PC-3 (cell line): Measurements from ENCODE around the gene LRRFIP1. TPM values are rescaled to one million over a fixed set of nuclear protein-coding genes. Genes with fewer than 3 reads are reported as not detected.

ENCODE experiments used
- ATAC-seq: fragments of 200-7000 bp; cut with Tn5 transposase; 2 replicates; pipeline ENCODE4 v1.9.1; 2020; ENCODE audit warnings: mild to moderate bottlenecking, moderate library complexity
- BruUV-seq: library from RNA; stranded (reverse); fragments of 400-500 nt; replicated peaks from 2 replicates; lab custom pipeline; 2021; lab: Mats Ljungman, UMichigan
- CTCF ChIA-PET: fragments of 300-600 bp; sonication (Branson Sonifier 250); formaldehyde crosslinking; loops from one replicate; lab custom pipeline; 2022; ENCODE audit warnings: antibody characterized with exemption; lab: Charles Lee
- POLR2A ChIA-PET: fragments of 300-600 bp; sonication (Branson Sonifier 250); formaldehyde crosslinking; loops from one replicate; lab custom pipeline; 2022; ENCODE audit warnings: antibody characterized with exemption; ENCODE audit not compliant: unreplicated experiment; lab: Charles Lee
- DNase-seq: peaks from one replicate; pipeline ENCODE4 v3.0.0-alpha.2; 2015
- H2AFZ ChIP-seq: fragments of 300-600 bp; sonication (generic); 2 replicates; pipeline ENCODE4 v1.6.0; 2016; ENCODE audit warnings: antibody characterized with exemption, low read length
- H3F3A ChIP-seq: fragments of 300-600 bp; sonication (generic); one replicate; pipeline ENCODE4 v1.6.0; 2017; ENCODE audit warnings: antibody characterized with exemption, low read length, control low read depth, mild to moderate bottlenecking; ENCODE audit not compliant: unreplicated experiment
- H3K27ac ChIP-seq: fragments of 300-600 bp; sonication (generic); 2 replicates; pipeline ENCODE4 v1.5.1; 2016; ENCODE audit warnings: mild to moderate bottlenecking, low read length
- H3K27me3 ChIP-seq: fragments of 300-600 bp; sonication (generic); 2 replicates; pipeline ENCODE4 v1.6.1; 2016; ENCODE audit warnings: low read length, mixed read lengths
- H3K36me3 ChIP-seq: fragments of 300-600 bp; sonication (generic); 2 replicates; pipeline ENCODE4 v1.6.1; 2016; ENCODE audit warnings: low read depth, mixed run types, low read length, mixed read lengths
- H3K4me1 ChIP-seq: fragments of 300-600 bp; sonication (generic); 2 replicates; pipeline ENCODE4 v1.5.1; 2016; ENCODE audit warnings: low read length; ENCODE audit not compliant: insufficient read depth
- H3K4me2 ChIP-seq: fragments of 300-600 bp; sonication (generic); 2 replicates; pipeline ENCODE4 v1.6.0; 2016; ENCODE audit warnings: low read length
- H3K4me3 ChIP-seq: fragments of 300-600 bp; sonication (generic); 2 replicates; pipeline ENCODE4 v1.5.1; 2016; ENCODE audit warnings: mild to moderate bottlenecking, low read length, mixed read lengths
- H3K79me2 ChIP-seq: fragments of 300-600 bp; sonication (generic); 2 replicates; pipeline ENCODE4 v1.6.1; 2017; ENCODE audit warnings: low read length, mixed read lengths
- H3K9ac ChIP-seq: fragments of 300-600 bp; sonication (generic); 2 replicates; pipeline ENCODE4 v1.6.0; 2016; ENCODE audit warnings: mild to moderate bottlenecking, low read length
- H3K9me2 ChIP-seq: fragments of 300-600 bp; sonication (generic); replicated peaks from 2 replicates; pipeline ENCODE4 v1.6.1; 2016; ENCODE audit warnings: mixed run types, low read length, mixed read lengths
- H3K9me3 ChIP-seq: fragments of 300-600 bp; sonication (generic); 2 replicates; pipeline ENCODE4 v1.6.1; 2016; ENCODE audit warnings: low read length, mixed read lengths
- H4K20me1 ChIP-seq: fragments of 300-600 bp; sonication (generic); 2 replicates; pipeline ENCODE4 v1.6.1; 2016; ENCODE audit warnings: low read length, mixed read lengths
- CTCF ChIP-seq: fragments of 300-600 bp; sonication (generic); conservative IDR thresholded peaks from 2 replicates; pipeline ENCODE4 v1.5.1; 2017; ENCODE audit warnings: antibody characterized with exemption, low read depth, mild to moderate bottlenecking, low read length
- EZH2 ChIP-seq: fragments of 300-600 bp; sonication (generic); IDR thresholded peaks from one replicate; pipeline ENCODE4 v1.6.1; 2017; ENCODE audit warnings: antibody characterized with exemption, mild to moderate bottlenecking, low read length; ENCODE audit not compliant: unreplicated experiment
- EZH2phosphoT487 ChIP-seq: fragments of 300-600 bp; sonication (generic); IDR thresholded peaks from 2 replicates; pipeline ENCODE4 v1.6.1; 2018; ENCODE audit warnings: mild to moderate bottlenecking, antibody characterized with exemption, low read length, borderline replicate concordance
- intact Hi-C: fragments of 100-400 bp; cut with micrococcal nuclease; formaldehyde crosslinking; loops from 2 replicates; pipeline ENCODE4 v1.9.0; 2023
- total RNA-seq: library from RNA; depleted of rRNA; stranded (reverse); fragments of >200 nt; gene quantifications from 2 replicates; pipeline ENCODE4 v1.2.3, GENCODE V29; 2014

Gene LRRFIP1
- total RNA-seq, 1 experiment from 2014 or later: 87.8 TPM

DNA sequence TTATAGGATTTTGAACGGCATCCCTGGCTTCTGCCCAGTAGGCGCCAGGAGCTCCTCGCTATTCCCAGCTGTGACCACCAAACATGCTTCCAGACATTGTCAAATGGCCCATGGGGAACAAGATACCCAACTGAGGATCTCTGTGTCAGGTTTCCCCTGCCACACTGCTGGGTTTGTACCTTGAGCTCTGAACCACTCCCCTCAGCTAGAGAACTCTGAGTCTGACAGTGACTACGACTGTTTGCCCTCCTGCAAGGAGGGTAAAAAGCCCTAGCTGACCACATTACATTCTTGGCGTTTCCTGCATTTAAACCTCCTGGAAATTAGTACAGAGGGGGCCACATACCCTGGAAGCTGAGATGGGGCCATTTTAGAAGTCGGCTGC lies 12.4 kb downstream of the LRRFIP1 start:
- Histone ChIP-seq H3K36me3 (no peaks in the 10 kb centered on the region), H3K9me2 (no peaks in the 10 kb centered on the region), H3K4me3 (no peak overlapping the region), H3K9me3 (no peaks in the 10 kb centered on the region), H3K9ac (no peak overlapping the region), H3K4me1 (no peaks in the 10 kb centered on the region), H3K4me2 (no peak overlapping the region), H4K20me1 (no peaks in the 10 kb centered on the region), H3K79me2 (no peaks in the 10 kb centered on the region), H3K27me3 (no peaks in the 10 kb centered on the region), H3F3A (no peaks in the 10 kb centered on the region), H2AFZ (no peak overlapping the region), H3K27ac (no peak overlapping the region)
- no peak for TF ChIP-seq CTCF
- no peak for TF ChIP-seq EZH2phosphoT487
- TF ChIP-seq EZH2: no peak
- intact Hi-C loops: no loop called here
- no TSS peak for BruUV-seq
- ATAC-seq (no peak), DNase-seq (no peak)
- POLR2A ChIA-PET: no interaction called here
- CTCF ChIA-PET: no interaction called here

DNA sequence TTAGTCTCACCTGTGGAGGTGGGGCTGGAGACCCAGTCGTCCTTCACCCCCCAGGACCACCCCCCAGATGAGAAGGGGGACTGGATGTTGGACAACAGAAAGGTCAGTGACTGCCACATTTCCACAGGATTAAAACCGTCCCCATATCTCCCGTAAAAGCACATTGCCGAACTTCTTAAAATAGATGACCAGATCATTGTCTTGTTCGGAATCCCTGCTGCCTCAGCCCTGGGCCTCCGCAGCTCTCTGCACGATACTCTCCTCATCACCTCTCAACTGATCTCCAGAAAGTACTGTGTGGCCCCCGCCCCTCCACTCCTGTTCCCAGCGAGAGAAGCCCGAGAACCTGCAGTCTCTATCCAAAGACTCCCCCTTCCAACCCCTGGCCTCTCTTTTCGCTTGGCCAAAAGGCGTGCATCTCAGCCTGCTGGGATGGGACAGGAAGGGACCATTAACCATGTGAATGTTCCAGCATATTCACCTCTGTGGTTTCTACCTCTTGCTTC lies 13.2 kb downstream of the LRRFIP1 start:
- no peak overlapping the region for H3K9ac ChIP-seq
- H3K79me2 ChIP-seq: no peaks in the 10 kb centered on the region
- H3K4me2 ChIP-seq: no peak overlapping the region
- intact Hi-C loops: no loop called here
- no peaks in the 10 kb centered on the region for H3K36me3 ChIP-seq
- DNase-seq (no peak), ATAC-seq (no peak)
- no peaks in the 10 kb centered on the region for H3F3A ChIP-seq
- no peak overlapping the region for H2AFZ ChIP-seq
- H3K9me2 ChIP-seq: no peaks in the 10 kb centered on the region
- TF ChIP-seq EZH2 (no peak), EZH2phosphoT487 (no peak), CTCF (no peak)
- H3K9me3 ChIP-seq: no peaks in the 10 kb centered on the region
- no peak overlapping the region for H3K4me3 ChIP-seq
- no peaks in the 10 kb centered on the region for H3K27me3 ChIP-seq
- no TSS peak for BruUV-seq
- no peaks in the 10 kb centered on the region for H3K4me1 ChIP-seq
- no peak overlapping the region for H3K27ac ChIP-seq
- POLR2A ChIA-PET: no interaction called here
- CTCF ChIA-PET: no interaction called here
- no peaks in the 10 kb centered on the region for H4K20me1 ChIP-seq

DNA sequence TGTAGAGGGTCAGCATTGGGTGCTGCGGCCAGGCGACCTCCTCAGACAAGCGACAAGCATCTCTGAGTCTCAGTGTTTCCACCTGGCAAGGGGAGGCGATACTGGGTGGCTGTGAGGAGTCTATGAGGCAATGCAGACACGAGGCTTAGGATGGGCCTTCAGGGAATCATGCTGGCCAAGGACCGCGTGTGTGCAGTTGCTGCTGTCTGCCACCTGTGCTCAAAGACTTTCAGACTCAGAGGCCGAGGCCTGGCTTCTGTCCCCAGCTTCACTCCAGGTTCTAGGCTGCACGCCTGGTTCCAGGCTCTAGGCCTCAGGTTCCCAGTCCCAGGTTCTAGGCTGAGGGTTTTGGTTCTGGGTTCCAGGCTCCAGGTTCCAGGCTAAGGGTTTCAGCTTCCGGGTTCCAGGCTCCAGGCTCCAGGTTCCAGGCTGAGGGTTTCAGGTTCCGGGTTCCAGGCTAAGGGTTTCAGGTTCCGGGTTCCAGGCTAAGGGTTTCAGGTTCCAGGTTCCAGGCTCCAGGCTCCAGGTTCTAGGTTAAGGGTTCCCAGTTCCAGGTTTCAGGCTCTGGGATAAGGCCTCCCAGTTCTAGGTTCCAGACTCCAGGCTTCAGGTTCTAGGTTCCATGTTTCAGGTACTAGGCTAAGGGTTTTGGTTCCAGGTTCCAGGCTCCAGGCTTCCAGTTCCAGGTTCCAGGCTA lies 14.8 kb downstream of the LRRFIP1 start:
- H3K27me3 ChIP-seq: no peaks in the 10 kb centered on the region
- no peak overlapping the region for H3K4me3 ChIP-seq
- ATAC-seq (no peak), DNase-seq (no peak)
- no peak overlapping the region for H3K27ac ChIP-seq
- H3K4me2 ChIP-seq: no peak overlapping the region
- H3K79me2 ChIP-seq: no peaks in the 10 kb centered on the region
- H4K20me1 ChIP-seq: no peaks in the 10 kb centered on the region
- BruUV-seq: no TSS peak
- H3K36me3 ChIP-seq: no peaks in the 10 kb centered on the region
- ChIA-PET CTCF (no interaction called here), POLR2A (no interaction called here)
- intact Hi-C loops: no loop called here
- H3K9ac ChIP-seq: no peak overlapping the region
- H3F3A ChIP-seq: no peaks in the 10 kb centered on the region
- no peaks in the 10 kb centered on the region for H3K9me2 ChIP-seq
- no peak for TF ChIP-seq EZH2phosphoT487
- TF ChIP-seq CTCF: no peak
- no peak for TF ChIP-seq EZH2
- no peaks in the 10 kb centered on the region for H3K9me3 ChIP-seq
- no peak overlapping the region for H2AFZ ChIP-seq
- no peaks in the 10 kb centered on the region for H3K4me1 ChIP-seq
